Calu3 (cell line): ENCODE results near the gene PATE3. TPM values are rescaled to one million over a fixed set of nuclear protein-coding genes. Genes with fewer than 3 reads are reported as not detected.

ENCODE experiments used
- Bru-seq: library from RNA; stranded (reverse); fragments of 400-500 nt; gene quantifications from one replicate; lab custom pipeline; 2021; lab: Mats Ljungman, UMichigan
- BruChase-seq, 2 experiments: library from RNA; stranded (reverse); fragments of 400-500 nt; gene quantifications; one replicate each; lab custom pipeline; 2021; lab: Mats Ljungman, UMichigan
- BruUV-seq: library from RNA; stranded (reverse); fragments of 400-500 nt; replicated peaks from 2 replicates; lab custom pipeline; 2021; lab: Mats Ljungman, UMichigan
- CTCF ChIA-PET: fragments of 300-600 bp; sonication (Branson Sonifier 250); formaldehyde crosslinking; loops from one replicate; lab custom pipeline; 2022; ENCODE audit warnings: antibody characterized with exemption; lab: Charles Lee
- DNase-seq: peaks from one replicate; pipeline ENCODE4 v3.0.0; 2022
- H3K27ac Mint-ChIP-seq: one replicate; pipeline ENCODE4 v1.8.0; 2022; ENCODE audit warnings: mixed read lengths; ENCODE audit not compliant: unreplicated experiment
- H3K27me3 Mint-ChIP-seq: one replicate; pipeline ENCODE4 v1.8.0; 2022; ENCODE audit warnings: mixed read lengths; ENCODE audit not compliant: unreplicated experiment
- H3K36me3 Mint-ChIP-seq: one replicate; pipeline ENCODE4 v1.8.0; 2022; ENCODE audit warnings: mild to moderate bottlenecking, moderate library complexity, mixed read lengths; ENCODE audit not compliant: insufficient read depth, unreplicated experiment
- H3K4me1 Mint-ChIP-seq: one replicate; pipeline ENCODE4 v1.8.0; 2022; ENCODE audit warnings: mild to moderate bottlenecking, low read depth, mixed read lengths; ENCODE audit not compliant: unreplicated experiment
- H3K4me3 Mint-ChIP-seq: one replicate; pipeline ENCODE4 v1.8.0; 2022; ENCODE audit warnings: mild to moderate bottlenecking, low read depth, moderate library complexity, mixed read lengths; ENCODE audit not compliant: unreplicated experiment
- H3K9me3 Mint-ChIP-seq: one replicate; pipeline ENCODE4 v1.8.0; 2022; ENCODE audit warnings: low read depth, mixed read lengths; ENCODE audit not compliant: unreplicated experiment
- intact Hi-C: fragments of 100-400 bp; cut with micrococcal nuclease; formaldehyde crosslinking; loops from one replicate; pipeline ENCODE4 v1.10.0; 2022; ENCODE audit not compliant: unreplicated experiment
- long read RNA-seq: library from polyadenylated mRNA; stranded (forward); transcript quantifications from one replicate; pipeline ENCODE4 v2.0.0, GENCODE V29; 2022
- total RNA-seq: library from RNA; stranded (reverse); gene quantifications from 2 replicates; pipeline ENCODE4 v1.2.3, GENCODE V29; 2022
- TF ChIP-seq, protein P1 (sequence below): fragments of 200-600 bp; IDR thresholded peaks from one replicate; pipeline ENCODE4 v1.8.0; 2022; ENCODE audit warnings: antibody characterized with exemption; ENCODE audit not compliant: unreplicated experiment

The PATE3 gene, protein sequence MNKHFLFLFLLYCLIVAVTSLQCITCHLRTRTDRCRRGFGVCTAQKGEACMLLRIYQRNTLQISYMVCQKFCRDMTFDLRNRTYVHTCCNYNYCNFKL
- total RNA-seq (not detected in 2 replicates), Bru-seq, nascent RNA (not detected), BruChase-seq, experiment 1, labeled RNA remaining after a 6-hour chase (not detected), BruChase-seq, experiment 2, labeled RNA remaining after a 2-hour chase (not detected)
- long read RNA-seq: 0 reads

DNA sequence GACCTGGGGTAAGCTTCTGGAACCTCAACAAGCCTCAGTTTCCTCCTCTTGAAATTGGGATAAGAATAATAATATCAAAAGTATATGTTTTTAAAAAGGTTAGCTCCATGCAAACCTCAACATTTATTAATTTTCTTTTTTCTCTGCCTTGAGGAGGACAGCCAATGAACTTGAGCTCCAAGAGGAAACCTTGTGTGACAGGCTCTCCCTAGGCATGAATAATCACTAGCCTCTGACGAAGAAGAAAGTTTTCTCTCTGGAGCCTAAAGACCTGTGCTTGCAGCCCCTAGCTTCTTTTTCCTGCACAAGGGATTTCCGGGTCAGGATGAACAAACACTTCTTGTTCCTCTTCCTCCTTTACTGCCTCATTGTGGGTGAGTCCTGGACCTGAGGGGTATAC is at the start of gene PATE3:
Gene PATE3 (plus strand): TSS at position 301 of the 400 bp plus-strand sequence. CDS start 25 bp downstream, at position 326.
- TF ChIP-seq, protein P1, sequence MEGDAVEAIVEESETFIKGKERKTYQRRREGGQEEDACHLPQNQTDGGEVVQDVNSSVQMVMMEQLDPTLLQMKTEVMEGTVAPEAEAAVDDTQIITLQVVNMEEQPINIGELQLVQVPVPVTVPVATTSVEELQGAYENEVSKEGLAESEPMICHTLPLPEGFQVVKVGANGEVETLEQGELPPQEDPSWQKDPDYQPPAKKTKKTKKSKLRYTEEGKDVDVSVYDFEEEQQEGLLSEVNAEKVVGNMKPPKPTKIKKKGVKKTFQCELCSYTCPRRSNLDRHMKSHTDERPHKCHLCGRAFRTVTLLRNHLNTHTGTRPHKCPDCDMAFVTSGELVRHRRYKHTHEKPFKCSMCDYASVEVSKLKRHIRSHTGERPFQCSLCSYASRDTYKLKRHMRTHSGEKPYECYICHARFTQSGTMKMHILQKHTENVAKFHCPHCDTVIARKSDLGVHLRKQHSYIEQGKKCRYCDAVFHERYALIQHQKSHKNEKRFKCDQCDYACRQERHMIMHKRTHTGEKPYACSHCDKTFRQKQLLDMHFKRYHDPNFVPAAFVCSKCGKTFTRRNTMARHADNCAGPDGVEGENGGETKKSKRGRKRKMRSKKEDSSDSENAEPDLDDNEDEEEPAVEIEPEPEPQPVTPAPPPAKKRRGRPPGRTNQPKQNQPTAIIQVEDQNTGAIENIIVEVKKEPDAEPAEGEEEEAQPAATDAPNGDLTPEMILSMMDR: no peak
- no peak within 1 kb of the TSS for H3K27ac Mint-ChIP-seq
- no peaks in the 10 kb centered on the region for H3K9me3 Mint-ChIP-seq
- H3K4me3 Mint-ChIP-seq: no peak within 1 kb of the TSS
- peaks cover 15% of the 10 kb centered on the region for H3K27me3 Mint-ChIP-seq
- no TSS peak for BruUV-seq
- CTCF ChIA-PET: no interaction called here
- no peaks in the 10 kb centered on the region for H3K36me3 Mint-ChIP-seq
- intact Hi-C loops: no loop called here
- no peaks in the 10 kb centered on the region for H3K4me1 Mint-ChIP-seq
- DNase-seq: no peak

DNA sequence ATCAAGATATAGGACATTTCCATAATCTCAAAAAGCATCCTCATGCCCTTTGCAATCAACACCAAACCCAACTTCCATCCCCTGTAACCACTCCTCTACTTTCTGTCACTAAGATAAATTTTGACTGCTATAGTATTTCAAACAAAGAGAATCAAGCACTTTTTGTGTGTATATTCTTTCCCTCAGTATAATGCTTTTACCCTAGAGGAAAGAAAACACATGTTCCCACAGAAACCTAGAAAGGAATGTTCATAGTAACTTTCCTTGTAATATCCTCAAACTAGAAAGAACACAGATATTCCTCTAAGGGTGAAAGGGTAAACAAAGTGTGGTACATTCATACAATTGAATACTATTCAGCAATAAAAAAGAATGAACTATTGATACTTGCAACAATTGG is 47.3 kb upstream of the PATE3 start:
- intact Hi-C loops: no loop called here
- Mint-ChIP-seq H3K9me3 (no peaks in the 10 kb centered on the region), H3K4me1 (no peaks in the 10 kb centered on the region), H3K4me3 (no peak overlapping the region), H3K27me3 (peaks cover 15% of the 10 kb centered on the region), H3K36me3 (no peaks in the 10 kb centered on the region), H3K27ac (no peak overlapping the region)
- TF ChIP-seq, protein P1: no peak
- CTCF ChIA-PET: no interaction called here
- no TSS peak for BruUV-seq
- DNase-seq: no peak

DNA sequence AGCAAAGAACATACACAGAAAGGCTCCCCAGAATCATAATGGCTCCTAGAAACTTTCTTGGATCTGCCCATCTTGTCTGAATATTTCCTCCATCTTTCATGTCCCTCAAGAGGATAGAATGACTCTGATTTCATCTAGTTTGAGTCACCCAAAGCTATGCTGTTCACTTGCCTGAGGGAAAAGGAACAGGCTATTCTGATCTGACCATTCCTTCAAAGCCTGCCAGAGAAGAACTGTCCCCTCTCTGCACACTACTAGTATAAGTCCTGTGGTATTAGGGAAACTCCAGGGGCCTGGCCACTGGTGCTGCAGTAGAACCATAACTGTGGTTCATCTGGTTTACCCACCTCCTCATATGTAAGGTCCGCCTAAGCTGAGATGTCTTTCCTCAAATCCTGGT is 44.2 kb upstream of the PATE3 start:
- DNase-seq: no peak

DNA sequence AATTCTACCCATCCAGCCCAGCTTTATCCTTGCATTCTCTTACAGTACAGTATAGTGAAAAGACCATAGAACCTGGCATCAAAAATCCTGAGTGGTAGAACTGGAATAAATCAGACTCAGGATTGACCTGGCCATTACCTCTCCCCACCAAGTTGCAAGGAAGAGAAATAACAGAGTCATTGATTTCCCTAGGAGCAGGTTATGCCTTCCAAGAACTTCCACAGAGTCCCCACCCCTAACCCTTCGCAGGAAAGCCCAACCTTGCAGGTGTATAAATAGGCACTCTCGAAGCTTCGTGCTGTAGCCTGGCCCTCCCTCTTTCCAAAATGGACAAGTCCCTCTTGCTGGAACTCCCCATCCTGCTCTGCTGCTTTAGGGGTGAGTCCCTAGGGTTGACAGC is 41.9 kb upstream of the PATE3 start, which contains the start of gene PATE1:
Gene PATE1 (plus strand): TSS at position 301 of the 400 bp plus-strand sequence. CDS start 26 bp downstream, at position 327.
- H3K4me1 Mint-ChIP-seq: no peaks in the 10 kb centered on the region
- no peak for DNase-seq
- BruUV-seq: no TSS peak
- TF ChIP-seq, protein P1: no peak
- no peaks in the 10 kb centered on the region for H3K36me3 Mint-ChIP-seq
- no peak within 1 kb of the TSS for H3K27ac Mint-ChIP-seq
- no peaks in the 10 kb centered on the region for H3K9me3 Mint-ChIP-seq
- CTCF ChIA-PET: no interaction called here
- H3K27me3 Mint-ChIP-seq: no peaks in the 10 kb centered on the region
- intact Hi-C loops: no loop called here
- H3K4me3 Mint-ChIP-seq: no peak within 1 kb of the TSS

More for the DNA sequence above, 44.2 kb upstream of the PATE3 start:
- CTCF ChIA-PET: interaction anchor here (0.6 kb wide), 1 partner anchor 56 kb away, joined by 4 read pairs; no protein-coding TSS in a partner anchor
- no TSS peak for BruUV-seq
- Mint-ChIP-seq H3K4me3 (no peak overlapping the region), H3K27ac (no peak overlapping the region), H3K36me3 (no peaks in the 10 kb centered on the region), H3K4me1 (no peaks in the 10 kb centered on the region), H3K9me3 (no peaks in the 10 kb centered on the region), H3K27me3 (peaks cover 5% of the 10 kb centered on the region)
- TF ChIP-seq, protein P1: no peak
- intact Hi-C loops: no loop called here
